HG03457 (cell line): ENCODE results near the gene ANKRD13C.

ENCODE experiments used
- ATAC-seq: cut with Tn5 transposase; IDR thresholded peaks from one replicate; pipeline ENCODE4 v1.9.1; 2021; ENCODE audit warnings: moderate number of reproducible peaks; ENCODE audit not compliant: unreplicated experiment

The ANKRD13C gene

DNA sequence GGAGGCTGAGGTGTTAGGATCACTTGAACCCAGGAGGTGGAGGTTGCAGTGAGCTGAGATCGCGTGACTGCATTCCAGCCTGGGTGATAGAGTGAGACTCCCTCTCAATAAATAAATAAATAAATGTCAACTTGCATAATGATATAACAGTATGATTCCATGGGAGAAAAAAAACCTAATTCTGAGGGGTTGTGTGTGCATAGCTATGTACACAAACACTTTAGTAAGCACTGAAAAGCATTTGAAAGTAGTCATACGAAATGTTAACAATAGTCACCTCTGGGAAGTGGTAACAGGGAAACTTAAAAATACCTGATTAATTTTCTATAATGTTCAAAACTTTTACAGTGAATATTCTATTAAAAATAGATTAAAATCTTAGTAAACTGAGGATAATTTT is 43.2 kb downstream of the ANKRD13C start:
- ATAC-seq: no peak

DNA sequence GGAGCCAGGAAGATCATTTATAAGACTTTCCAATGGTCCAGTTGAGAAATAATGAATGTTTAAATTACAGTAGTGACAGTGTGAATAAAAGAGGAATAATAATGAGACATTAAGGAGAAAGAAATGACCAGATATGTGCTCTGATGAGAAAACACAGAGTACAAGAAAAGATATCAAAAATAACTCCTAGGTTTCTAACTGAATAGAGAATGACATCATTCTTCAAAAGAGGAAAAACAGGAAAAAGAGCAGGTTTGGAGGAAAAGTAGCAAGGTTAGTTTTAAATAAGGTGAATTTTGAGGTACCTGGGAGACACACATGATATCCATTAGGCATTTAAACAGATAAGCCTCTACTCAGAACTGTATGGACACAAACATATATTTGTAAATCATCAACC is 55.0 kb downstream of the ANKRD13C start:
- ATAC-seq: no peak

DNA sequence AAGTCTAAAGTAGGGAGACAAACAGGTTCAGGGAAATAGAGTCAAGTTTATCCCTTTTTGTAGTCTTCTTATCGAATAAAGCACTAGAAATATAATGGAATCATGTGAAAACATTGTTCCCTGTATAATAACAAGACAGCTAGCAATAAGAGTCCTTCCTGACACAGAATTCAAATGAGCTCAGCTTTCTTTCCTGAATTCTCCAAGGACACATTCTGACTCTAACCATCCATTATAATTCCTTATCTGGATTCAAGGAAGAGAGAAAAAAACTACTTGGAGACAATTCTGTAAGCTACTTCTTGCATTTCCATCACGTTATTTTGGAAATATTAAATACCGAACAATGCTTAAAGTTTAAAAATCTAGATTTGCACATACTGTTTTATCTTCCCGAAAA is 58.8 kb downstream of the ANKRD13C start:
- no peak for ATAC-seq

DNA sequence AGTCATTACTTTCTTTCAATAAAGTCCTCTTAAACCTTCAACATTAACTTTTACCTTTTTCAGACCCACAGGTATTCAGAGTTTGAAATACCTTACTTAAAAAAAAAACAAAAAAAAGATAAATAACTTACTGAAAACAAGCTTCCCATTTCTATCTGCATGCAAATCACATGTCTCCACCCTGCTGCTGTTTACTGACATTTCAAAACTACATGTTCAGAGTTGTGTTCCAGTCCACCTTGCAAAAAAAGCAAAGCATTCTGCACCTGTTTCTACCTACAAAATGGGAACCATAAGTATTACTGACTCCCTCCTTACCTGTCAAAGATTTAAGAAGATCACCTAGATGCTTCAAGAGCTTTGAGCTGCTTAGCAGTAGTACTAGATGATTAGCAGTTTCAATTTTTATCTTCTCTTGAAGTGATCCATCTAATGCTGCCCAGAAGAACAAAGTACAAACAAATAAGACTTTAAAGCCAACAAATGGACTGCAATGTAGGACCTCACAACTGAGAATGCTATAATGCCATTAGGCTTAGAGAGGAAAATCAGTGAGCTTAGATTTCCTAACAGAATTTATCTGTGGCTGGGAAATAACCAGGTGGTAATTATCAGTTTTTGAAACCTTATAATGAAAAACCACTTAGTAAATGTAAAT is 61.2 kb downstream of the ANKRD13C start:
- ATAC-seq: no peak

DNA sequence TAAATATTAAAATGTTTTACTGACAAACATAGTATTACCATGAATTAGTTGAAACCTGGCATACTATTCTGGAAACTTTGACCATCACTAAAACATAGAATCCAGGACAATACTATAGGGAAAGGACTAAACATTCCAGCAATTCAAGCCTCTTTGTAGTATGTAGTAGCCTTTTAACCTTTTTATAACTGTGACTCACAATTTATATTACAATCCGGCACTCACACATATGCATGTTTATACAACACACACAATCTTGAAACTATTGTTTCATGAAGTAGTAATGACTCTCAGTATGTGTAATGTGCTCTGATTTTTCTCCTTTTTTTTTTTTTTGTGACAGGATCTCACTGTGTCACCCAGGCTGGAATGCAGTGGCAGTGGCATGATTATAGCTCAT is 64.3 kb downstream of the ANKRD13C start:
- no peak for ATAC-seq

DNA sequence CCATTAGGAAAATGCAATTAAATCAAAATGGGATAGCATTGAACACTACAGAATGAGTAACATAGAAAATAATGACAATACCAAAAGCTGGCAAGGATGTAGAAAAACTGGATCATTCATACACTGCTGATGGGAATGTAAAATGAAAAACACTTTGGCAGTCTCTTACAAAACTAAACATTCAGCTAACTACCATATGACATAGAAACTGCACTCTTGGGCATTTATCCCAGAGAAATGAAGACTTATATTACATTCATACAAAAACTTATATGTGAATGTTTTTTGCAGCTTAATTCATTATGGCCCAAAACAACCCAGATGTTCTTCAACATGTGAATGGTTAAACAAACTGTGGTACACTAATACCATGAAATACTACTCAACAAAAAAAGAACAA is 66.4 kb downstream of the ANKRD13C start:
- no peak for ATAC-seq

DNA sequence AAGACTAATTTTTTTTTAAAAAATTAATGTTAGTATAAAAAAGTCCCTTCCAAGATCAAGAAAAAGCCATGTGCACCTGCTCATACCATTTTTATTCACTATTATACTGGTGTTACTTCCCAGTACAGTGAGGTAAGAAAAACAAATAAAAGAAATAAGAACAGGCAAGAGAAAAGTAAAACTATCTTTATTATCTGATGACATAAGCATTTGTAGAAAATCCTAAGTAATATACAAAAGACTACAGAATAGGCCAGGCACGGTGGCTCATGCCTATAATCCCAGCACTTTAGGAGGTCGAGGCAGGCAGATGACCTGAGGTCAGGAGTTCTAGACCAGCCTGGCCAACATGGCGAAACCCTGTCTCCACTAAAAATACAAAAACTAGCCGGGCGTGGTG is 68.1 kb downstream of the ANKRD13C start:
- no peak for ATAC-seq

DNA sequence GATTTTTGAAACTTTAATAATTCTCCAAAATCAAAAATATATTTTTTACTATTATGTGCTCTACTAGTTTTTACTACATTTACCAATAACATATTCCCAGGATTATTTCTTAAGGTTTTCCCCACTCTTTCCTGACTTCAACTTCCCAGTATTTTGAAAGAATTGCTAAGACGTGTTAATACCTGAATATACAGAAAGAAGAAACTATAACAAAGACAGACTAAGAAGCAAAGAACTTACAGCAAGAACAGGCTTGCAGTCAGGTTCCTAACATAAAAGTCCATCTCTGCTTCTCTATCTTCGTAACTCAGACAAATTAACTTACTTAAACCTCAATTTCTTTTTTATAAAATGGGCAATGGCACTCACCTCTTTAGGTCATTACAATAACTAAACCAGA is 70.2 kb downstream of the ANKRD13C start:
- ATAC-seq: no peak

DNA sequence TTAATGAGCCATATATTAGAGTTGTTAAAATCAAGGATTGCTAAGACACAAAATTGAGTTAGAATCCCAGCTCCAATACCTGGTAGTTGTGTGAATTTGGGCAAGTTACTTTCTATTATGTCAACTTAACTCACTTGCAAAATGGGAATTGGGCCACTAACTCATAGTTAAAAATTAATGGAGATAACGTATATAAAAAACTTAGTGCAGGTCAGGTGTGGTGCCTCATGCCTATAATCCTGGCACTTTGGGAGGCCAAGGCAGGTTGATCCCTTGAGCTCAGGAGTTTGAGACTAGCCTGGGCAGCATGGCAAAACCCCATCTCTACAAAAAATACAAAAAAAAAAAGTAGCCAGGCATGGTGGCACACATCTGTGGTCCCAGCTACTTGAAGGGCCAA is 75.8 kb downstream of the ANKRD13C start:
- ATAC-seq: no peak

DNA sequence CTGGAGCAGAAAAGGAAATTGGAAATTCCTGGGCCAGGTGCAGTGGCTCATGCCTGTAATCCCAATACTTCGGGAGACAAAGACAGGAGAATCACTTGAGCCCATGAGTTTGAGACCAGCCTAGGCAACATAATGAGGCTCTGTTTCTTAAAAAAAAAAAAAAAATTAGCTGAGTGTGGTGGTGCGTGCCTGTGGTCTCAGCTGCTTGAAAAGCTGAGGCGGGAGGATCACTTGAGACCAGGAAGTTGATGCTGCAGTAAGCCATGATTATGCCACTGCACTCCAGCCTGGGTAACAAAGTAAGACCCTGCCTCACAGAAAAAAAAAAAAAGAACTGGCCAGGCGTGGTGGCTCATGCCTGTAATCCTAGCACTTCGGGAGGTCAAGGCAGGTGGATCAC is 76.6 kb downstream of the ANKRD13C start:
- ATAC-seq: no peak

DNA sequence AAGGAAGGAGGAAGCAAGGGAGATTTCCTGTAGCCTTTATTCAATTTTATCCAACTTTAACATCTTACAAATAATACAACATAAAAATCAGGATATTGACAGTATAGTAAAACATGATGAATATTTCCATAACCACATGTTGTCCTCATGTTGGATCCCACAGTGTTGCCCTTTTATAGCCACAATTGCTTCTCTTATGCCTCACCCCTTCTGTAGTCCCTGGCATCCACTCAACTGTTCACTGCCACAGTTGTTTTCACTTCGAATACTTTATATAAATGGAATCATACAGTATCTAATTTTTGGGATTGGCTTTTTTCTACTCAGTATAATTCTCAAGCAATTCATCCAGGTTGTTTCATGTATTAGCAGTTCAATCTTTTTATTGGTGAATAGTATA is 88.6 kb downstream of the ANKRD13C start:
- ATAC-seq: no peak

DNA sequence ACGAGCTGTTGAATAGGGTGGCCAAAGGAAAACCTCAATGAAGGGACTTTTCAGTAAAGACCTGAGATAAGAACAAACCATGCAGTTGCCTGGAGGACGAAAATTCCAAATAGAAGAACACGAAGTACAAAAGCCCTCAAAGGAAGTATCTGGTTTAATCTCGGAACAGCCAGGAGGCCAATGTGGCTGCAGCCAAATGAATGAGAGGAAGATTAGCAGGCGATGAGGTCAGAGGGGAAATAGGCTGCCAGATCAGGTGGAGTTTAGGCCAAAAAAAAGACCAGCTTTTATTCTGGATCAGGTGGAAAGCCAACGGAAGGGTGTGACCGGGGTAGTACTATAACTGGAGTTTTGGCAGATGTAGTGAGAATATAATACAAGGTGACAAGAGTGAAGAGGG is 89.7 kb downstream of the ANKRD13C start:
- no peak for ATAC-seq

DNA sequence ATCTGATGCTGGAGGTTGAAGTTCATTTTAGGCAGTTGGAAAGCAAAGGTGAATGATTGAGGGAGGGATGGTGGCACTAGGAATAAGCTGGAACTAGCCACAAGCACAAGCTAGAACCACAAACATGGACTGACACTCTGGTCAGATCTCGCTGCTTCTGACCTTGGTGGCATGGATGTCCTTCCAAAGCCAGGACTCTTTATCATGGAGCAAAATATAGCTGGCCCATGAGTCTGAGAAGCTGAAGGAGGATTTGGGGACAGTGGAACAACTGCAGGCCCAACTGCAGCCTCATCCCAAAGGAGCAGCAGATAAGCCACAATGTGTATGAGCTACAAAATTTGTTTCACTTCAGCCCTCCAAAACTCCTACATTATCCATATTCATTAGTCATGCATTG is 97.9 kb downstream of the ANKRD13C start:
- no peak for ATAC-seq

DNA sequence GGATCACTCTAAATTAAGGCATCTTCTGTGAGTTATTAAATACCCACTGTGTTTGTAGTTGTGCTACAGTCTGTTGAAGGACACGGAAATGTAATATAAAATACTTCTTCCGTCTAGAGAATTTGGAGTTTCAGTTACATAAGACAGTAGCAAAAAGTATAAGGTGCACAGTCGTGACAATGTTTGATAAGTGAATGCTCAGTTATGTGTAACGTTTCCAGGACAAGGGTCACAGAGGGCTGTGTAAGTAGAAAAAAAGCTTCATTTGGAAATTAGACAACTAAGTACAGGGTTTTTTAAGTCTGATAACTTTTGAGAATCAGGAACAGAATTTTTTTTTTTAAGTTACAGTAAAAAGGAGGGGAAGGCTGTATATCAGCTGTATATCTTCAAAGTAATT is 105.8 kb downstream of the ANKRD13C start:
- ATAC-seq: no peak

DNA sequence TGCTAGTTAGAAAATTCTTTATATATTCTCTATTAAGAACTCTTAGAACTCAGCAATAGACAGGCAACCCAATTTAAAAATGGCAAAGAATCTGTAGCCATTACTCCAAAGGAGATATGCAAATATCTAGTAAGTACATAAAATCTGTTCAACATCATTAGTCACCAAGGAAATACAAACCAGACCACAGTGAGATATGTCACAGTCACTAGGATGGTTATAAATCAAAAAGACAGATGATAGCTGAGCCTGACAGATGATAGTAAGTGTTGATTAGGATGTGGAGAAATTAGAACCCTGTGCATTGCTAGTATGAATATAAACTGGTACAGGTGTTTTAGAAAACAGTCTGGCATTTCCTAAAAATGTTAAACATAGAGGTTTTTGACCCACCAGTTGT is 106.8 kb downstream of the ANKRD13C start:
- no peak for ATAC-seq

DNA sequence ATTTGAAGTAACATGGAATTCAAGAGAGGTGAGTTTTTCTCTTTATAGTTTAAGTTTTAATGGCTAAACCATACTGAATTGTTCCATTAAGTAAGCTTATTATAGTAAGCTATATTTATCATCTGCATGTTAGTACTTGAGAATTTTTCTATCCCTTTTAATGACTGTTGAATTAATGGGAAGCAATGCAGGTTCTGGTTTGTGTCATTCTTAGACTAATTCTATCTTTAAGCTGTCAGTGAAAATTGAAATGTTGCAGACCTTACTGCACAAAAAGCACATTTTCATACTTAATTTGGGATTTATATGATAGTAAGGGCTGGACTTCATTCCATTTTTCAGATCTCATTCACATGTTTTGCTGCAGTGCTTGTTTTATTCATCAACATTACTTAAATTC is 107.4 kb downstream of the ANKRD13C start:
- no peak for ATAC-seq

DNA sequence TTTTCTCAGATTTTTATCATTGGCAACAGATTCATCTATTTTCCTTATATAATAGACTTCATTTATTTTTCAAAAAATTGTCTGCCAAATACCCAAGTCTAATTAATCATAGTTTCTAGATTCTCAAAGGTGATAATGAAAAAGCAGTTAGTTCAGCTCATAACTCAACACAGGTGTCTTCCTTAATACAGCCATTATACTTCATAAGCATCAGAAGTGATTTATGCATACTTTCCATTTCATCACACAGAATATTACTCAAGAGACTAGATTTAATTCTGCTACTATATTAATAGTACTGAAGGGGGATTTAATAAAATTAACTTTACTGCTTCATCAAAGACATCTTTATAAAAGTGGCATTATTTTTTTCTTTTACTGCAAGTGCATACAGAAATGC is 114.6 kb downstream of the ANKRD13C start:
- ATAC-seq: no peak

DNA sequence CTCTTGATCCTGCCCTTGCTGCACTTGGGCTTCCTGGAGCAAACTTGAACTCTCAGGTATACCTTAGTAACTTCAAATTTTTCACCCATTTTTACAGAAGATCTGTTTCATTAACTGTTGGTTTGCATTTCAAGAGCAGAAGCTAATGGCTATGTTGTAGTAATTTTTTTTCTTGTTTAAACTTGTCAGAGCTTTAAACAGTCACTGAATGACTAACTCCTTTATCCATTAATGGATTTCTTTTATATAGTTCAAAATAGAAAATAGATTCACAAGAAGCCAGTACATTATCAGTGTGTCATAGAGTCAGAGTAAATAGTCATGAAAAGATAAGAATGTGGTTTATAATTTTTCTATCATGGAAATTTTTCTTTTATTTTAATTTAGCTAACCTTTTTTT is 119.8 kb downstream of the ANKRD13C start:
- ATAC-seq: no peak

DNA sequence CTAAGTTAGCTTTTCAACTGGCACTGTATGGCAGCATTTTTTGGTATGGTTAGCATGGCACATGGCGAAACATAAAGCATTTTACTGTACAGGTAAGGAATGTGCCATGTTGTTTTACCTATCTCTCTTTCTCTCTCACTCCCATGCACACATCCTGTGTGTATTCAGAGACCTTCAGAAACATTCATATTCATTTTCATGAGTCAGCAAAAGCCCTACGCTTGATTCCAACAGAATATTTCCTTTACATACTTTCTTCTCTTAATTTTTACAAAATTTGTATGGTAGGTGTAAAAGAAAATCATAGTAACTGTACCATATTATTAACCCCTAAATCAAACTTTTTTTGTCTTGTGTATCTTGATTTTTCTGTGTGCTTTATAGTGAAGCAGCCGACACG is 123.0 kb downstream of the ANKRD13C start:
- ATAC-seq: no peak

DNA sequence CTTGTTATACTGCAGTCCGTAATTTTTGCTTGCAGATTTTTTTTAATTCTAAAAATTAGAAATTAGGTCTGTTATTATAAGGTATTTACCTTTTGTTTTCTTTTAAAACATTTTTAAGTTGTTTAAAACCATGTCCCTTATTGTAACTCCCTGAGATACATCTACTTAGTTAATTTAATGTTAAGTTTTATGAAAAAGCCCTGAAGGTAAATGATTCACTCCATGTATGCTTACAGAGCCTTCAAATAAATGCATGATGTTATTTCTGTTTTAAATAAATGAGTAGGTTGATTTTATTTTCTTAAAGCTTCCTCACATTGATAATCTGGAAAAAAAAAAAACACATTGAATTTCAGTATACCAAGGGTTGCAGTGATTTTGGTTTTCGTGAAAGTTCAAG is 125.9 kb downstream of the ANKRD13C start:
- no peak for ATAC-seq

DNA sequence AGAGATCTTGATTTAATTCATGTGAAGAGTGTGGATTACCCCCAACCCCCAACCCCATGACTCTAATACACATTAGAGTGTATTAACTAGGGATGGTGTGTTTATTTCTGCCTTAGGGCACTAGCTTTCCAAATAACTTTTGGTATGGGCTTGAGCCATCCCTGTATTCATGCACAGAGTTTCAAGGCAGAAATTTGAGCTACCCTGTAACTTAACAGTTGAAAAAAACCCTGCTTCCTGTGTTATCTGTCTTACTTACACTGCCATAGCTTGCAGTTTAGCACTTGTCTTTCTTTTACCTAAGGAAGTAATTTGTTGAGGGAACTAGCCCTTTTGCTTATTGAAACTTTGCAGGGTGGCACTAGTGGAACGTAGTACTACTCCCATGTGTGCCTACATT is 127.1 kb downstream of the ANKRD13C start:
- no peak for ATAC-seq

DNA sequence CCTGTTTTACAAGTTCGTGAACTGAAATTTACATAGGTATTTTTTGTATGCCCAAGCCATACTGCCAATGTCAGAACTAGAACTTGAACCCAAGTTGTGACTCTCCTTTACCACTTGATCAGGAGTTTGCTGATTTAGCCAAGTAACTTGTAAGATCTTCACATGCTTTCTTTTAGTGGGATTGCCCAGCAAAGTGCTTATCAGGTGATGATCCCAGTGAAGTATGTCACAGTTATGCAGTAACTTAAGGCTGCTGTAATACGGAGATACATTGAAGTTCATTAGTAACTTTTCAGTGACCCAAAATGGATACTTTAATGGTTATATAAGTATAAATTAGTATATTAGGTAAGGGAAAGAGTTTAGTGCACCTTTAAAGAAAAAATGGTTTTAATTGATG is 129.6 kb downstream of the ANKRD13C start:
- ATAC-seq: no peak

DNA sequence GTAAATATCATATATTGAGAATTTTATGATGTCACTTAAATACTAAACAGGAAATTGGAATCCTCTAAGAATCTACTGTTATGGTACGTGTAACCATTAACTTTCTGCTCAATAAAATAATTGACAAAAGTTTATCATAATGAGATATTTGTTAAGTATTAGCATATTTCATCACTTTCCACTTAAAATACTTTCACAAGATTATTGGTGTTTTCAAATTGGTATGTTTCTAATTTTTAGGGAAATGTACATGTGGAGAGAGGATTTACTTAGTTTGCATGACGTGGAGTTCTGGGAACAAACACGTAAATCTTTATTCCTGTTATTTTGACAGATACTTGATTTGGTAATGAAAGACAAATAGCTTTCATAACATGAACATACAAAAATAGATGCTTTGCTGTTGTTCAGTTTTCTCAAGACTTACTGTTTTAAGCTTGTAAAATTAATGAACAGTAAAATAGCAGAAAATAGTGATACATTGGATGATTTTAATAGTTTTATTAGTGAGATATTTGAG is 131.7 kb downstream of the ANKRD13C start:
- no peak for ATAC-seq
